Neural cell (in vitro differentiated cells): ENCODE results near the gene TSPAN31. TPM values are rescaled to one million over a fixed set of nuclear protein-coding genes. Genes with fewer than 3 reads are reported as not detected.

Source experiments
- H2AFZ ChIP-seq: fragments of 200-600, 300-800 bp; sonication (generic), shearing (Covaris generic); 2 replicates; pipeline ENCODE4 v1.6.0; 2014; ENCODE audit warnings: low read depth, mild to moderate bottlenecking, antibody characterized with exemption, low read length, moderate library complexity
- H3F3A ChIP-seq: fragments of 200-600 bp; shearing (Covaris generic); 2 replicates; pipeline ENCODE4 v1.6.1; 2016; ENCODE audit warnings: mild to moderate bottlenecking, moderate library complexity, mixed read lengths, antibody characterized with exemption, low read length; ENCODE audit not compliant: insufficient read depth, poor library complexity, severe bottlenecking
- H3K27ac ChIP-seq: fragments of 200-600, 300-800 bp; sonication (generic), shearing (Covaris generic); 2 replicates; pipeline ENCODE4 v1.5.1; 2014; ENCODE audit warnings: mild to moderate bottlenecking, low read length, moderate library complexity
- H3K27me3 ChIP-seq: fragments of 300-800, 200-600 bp; sonication (generic), shearing (Covaris generic); 2 replicates; pipeline ENCODE4 v1.6.0; 2014; ENCODE audit warnings: mild to moderate bottlenecking, low read depth, low read length, moderate library complexity; ENCODE audit not compliant: insufficient read depth
- H3K36me3 ChIP-seq: fragments of 300-800, 200-600 bp; sonication (generic), shearing (Covaris generic); 2 replicates; pipeline ENCODE4 v1.5.1; 2014; ENCODE audit warnings: mild to moderate bottlenecking, antibody characterized with exemption, low read length, moderate library complexity; ENCODE audit not compliant: insufficient read depth
- H3K4me2 ChIP-seq: fragments of 300-800, 200-600 bp; sonication (generic), shearing (Covaris generic); 2 replicates; pipeline ENCODE4 v1.6.0; 2014; ENCODE audit warnings: mild to moderate bottlenecking, low read length
- H3K4me3 ChIP-seq: fragments of 300-800, 200-600 bp; sonication (generic), shearing (Covaris generic); 2 replicates; pipeline ENCODE4 v1.5.1; 2014; ENCODE audit warnings: mild to moderate bottlenecking, low read length, moderate library complexity
- H3K79me2 ChIP-seq: fragments of 200-600 bp; shearing (Covaris generic); replicated peaks from 2 replicates; pipeline ENCODE4 v1.6.0; 2014; ENCODE audit warnings: mild to moderate bottlenecking, low read length, moderate library complexity; ENCODE audit not compliant: insufficient read depth
- H3K9ac ChIP-seq: fragments of 300-800, 200-600 bp; sonication (generic), shearing (Covaris generic); 2 replicates; pipeline ENCODE4 v1.6.1; 2016; ENCODE audit warnings: mild to moderate bottlenecking, low read length, mixed read lengths
- H3K9me2 ChIP-seq: fragments of 200-600 bp; shearing (Covaris generic); 2 replicates; pipeline ENCODE4 v1.6.1; 2016; ENCODE audit warnings: mild to moderate bottlenecking, low read length, mixed read lengths; ENCODE audit not compliant: insufficient read depth
- H3K9me3 ChIP-seq: fragments of 200-600, 300-800 bp; sonication (generic), shearing (Covaris generic); 2 replicates; pipeline ENCODE4 v1.6.1; 2016; ENCODE audit warnings: mild to moderate bottlenecking, mixed run types, low read length, moderate library complexity, mixed read lengths
- H4K20me1 ChIP-seq: fragments of 200-600 bp; shearing (Covaris generic); 2 replicates; pipeline ENCODE4 v1.6.1; 2016; ENCODE audit warnings: mild to moderate bottlenecking, mixed run types; ENCODE audit not compliant: insufficient read depth
- EP300 ChIP-seq: fragments of 450-650 bp; conservative IDR thresholded peaks from 2 replicates; pipeline ENCODE4 v1.6.1; 2014; ENCODE audit warnings: antibody characterized with exemption, mild to moderate bottlenecking, moderate library complexity; ENCODE audit not compliant: poor library complexity, severe bottlenecking
- EZH2 ChIP-seq: fragments of 200-600, 300-800 bp; shearing (Covaris generic), sonication (generic); IDR thresholded peaks from 2 replicates; pipeline ENCODE4 v1.6.1; 2014; ENCODE audit warnings: antibody characterized with exemption, low read length, borderline replicate concordance, mild to moderate bottlenecking; ENCODE audit not compliant: insufficient read depth, poor library complexity, severe bottlenecking
- MXI1 ChIP-seq: fragments of 450-650 bp; conservative IDR thresholded peaks from 2 replicates; pipeline ENCODE4 v1.6.1; 2014; ENCODE audit warnings: antibody characterized with exemption, mild to moderate bottlenecking; ENCODE audit not compliant: poor library complexity, severe bottlenecking
- POLR2AphosphoS5 ChIP-seq: IDR thresholded peaks from 2 replicates; pipeline ENCODE4 v1.6.1; 2012
- RAD21 ChIP-seq: fragments of 450-650 bp; conservative IDR thresholded peaks from 2 replicates; pipeline ENCODE4 v1.6.1; 2014; ENCODE audit warnings: antibody characterized with exemption, mild to moderate bottlenecking, moderate library complexity
- REST ChIP-seq: IDR thresholded peaks from 2 replicates; pipeline ENCODE4 v1.6.1; 2012; ENCODE audit warnings: borderline replicate concordance
- SMC3 ChIP-seq: fragments of 450-650 bp; conservative IDR thresholded peaks from 2 replicates; pipeline ENCODE4 v1.6.1; 2014; ENCODE audit warnings: antibody characterized with exemption, mild to moderate bottlenecking, moderate library complexity; ENCODE audit not compliant: poor library complexity
- TAF1 ChIP-seq: IDR thresholded peaks from 2 replicates; pipeline ENCODE4 v1.6.1; 2012; ENCODE audit warnings: low read depth
- polyA plus RNA-seq: library from polyadenylated mRNA; depleted of rRNA; stranded (reverse); fragments of >200 nt; gene quantifications from 2 replicates; pipeline ENCODE4 v1.2.3, GENCODE V29; 2014
- TF ChIP-seq, protein P1 (sequence below): fragments of 450-650 bp; IDR thresholded peaks from 2 replicates; pipeline ENCODE4 v1.5.1; 2014; ENCODE audit warnings: antibody characterized with exemption, mild to moderate bottlenecking, moderate library complexity; ENCODE audit not compliant: poor library complexity, severe bottlenecking

TSPAN31 gene
- polyA plus RNA-seq, 1 donor from 2014 or later, result 85.3 TPM

GRCh38 chr12:57761391-57761998 lies 16.7 kb downstream of the TSPAN31 start:
- Histone ChIP-seq H3K9me2 (no peaks in the 10 kb centered on the region), H3K79me2 (no peaks in the 10 kb centered on the region), H3K4me3 (no peak overlapping the region), H3K36me3 (no peaks in the 10 kb centered on the region), H3K9ac (no peak overlapping the region), H3K4me2 (no peak overlapping the region), H3K9me3 (no peaks in the 10 kb centered on the region), H4K20me1 (no peaks in the 10 kb centered on the region), H3K27me3 (peaks cover 43% of the 10 kb centered on the region), H3F3A (no peaks in the 10 kb centered on the region), H3K27ac (no peak overlapping the region), H2AFZ (no peak overlapping the region)
- TF ChIP-seq TAF1, result no peak
- TF ChIP-seq, protein P1, sequence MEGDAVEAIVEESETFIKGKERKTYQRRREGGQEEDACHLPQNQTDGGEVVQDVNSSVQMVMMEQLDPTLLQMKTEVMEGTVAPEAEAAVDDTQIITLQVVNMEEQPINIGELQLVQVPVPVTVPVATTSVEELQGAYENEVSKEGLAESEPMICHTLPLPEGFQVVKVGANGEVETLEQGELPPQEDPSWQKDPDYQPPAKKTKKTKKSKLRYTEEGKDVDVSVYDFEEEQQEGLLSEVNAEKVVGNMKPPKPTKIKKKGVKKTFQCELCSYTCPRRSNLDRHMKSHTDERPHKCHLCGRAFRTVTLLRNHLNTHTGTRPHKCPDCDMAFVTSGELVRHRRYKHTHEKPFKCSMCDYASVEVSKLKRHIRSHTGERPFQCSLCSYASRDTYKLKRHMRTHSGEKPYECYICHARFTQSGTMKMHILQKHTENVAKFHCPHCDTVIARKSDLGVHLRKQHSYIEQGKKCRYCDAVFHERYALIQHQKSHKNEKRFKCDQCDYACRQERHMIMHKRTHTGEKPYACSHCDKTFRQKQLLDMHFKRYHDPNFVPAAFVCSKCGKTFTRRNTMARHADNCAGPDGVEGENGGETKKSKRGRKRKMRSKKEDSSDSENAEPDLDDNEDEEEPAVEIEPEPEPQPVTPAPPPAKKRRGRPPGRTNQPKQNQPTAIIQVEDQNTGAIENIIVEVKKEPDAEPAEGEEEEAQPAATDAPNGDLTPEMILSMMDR, result no peak
- TF ChIP-seq EP300, result no peak
- TF ChIP-seq SMC3, result no peak
- no peak for TF ChIP-seq EZH2
- no peak for TF ChIP-seq POLR2AphosphoS5
- no peak for TF ChIP-seq MXI1

DNA sequence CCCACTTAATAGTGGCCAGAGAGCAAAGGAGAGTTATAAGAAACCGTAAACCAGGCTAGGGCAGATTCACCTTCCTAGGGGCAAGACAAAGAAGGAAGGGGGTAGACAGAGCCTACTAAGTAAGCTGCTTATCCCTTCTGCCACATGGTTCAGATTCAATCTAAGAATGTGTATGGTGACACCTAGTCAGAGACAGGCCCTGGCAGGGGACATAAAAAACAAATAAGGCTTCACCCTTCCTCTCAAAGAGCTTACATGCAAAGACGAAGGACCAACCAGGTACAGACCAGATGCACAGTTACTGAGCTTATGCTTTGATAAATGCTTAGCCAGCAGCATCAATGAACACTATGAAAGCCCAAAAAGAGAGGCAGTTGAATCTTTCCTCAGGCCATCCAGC lies 17.6 kb downstream of the TSPAN31 start:
- H3K9me3 ChIP-seq, result no peaks in the 10 kb centered on the region
- no peaks in the 10 kb centered on the region for H3K79me2 ChIP-seq
- H3K27ac ChIP-seq, result no peak overlapping the region
- H3K4me3 ChIP-seq, result no peak overlapping the region
- H3K27me3 ChIP-seq, result peaks cover 52% of the 10 kb centered on the region
- H3F3A ChIP-seq, result no peaks in the 10 kb centered on the region
- no peaks in the 10 kb centered on the region for H3K36me3 ChIP-seq
- no peak overlapping the region for H3K9ac ChIP-seq
- TF ChIP-seq REST, result no peak
- no peak for TF ChIP-seq POLR2AphosphoS5
- no peak for TF ChIP-seq MXI1
- no peak for TF ChIP-seq RAD21
- TF ChIP-seq EP300, result no peak
- no peak for TF ChIP-seq EZH2
- no peak for TF ChIP-seq SMC3
- TF ChIP-seq, protein P1, result no peak
- TF ChIP-seq TAF1, result no peak
- H4K20me1 ChIP-seq, result no peaks in the 10 kb centered on the region
- no peaks in the 10 kb centered on the region for H3K9me2 ChIP-seq
- no peak overlapping the region for H3K4me2 ChIP-seq
- H2AFZ ChIP-seq, result no peak overlapping the region
